Hepatic stellate cell (primary cell): Measurements from ENCODE around the gene PRLR.
"Not testable (repeated sequence)": the region's sequence is repeated elsewhere in the genome, so short reads cannot be mapped to it uniquely, and the experiment has no call there.

Source experiments
- DNase-seq: peaks from one replicate; pipeline ENCODE4 v3.0.0; 2011; ENCODE audit warnings: low spot score

Gene PRLR

DNA sequence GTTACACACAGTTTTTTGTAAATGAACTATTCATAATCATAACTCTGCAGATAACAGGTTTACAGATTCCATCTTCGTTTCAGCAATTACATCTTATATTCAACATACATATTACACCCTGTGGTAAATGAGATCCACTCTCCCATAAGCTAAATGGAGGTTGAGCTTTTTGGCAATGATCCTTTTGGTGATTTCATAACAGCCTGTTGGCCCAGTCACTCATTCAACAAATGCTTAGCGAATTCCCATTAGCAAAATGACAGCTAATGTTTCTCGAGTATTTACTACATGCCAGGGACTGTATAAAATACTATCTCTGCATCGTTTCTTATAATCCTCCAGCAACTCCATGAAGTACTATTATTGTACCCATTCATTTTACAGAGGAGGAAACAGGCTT, 157.1 kb downstream of the PRLR start:
- DNase-seq, result no peak

DNA sequence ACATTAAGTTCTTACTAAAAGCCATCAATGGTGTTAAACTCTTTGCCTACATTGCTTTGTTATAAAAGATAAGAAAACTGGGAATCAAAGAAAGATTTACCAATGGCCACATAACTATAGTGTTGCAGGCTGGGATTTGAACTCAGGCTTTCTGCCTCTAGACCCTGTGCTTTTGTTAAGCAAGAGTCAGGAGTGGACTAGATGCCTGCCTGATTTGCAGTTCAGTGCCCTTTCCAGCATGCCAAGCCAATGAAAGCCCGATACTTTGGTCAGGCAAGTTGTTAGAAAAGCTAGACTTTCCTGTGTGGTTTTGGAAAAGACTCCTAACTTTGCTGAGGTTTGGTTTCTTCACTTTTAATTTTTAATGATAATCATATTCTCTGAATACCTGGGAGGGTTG, 161.1 kb downstream of the PRLR start:
- no peak for DNase-seq

DNA sequence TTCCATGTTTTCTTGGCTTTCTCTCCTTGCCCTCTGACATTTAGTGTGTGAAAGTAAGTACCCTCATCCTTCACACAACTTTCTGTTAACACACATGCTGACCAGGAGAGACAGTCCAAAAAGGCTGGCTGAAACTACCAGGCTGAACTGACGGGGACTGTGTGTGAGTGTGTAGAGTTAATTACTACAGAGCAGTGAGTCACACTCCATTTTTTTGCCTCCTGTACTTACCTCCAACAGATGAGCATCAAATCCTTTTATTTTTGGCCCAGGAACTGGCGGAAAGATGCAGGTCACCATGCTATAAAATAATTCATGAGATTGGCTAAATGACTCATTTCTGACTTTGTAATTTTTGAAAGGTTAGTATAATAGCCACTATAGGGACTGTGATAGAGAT, 162.3 kb downstream of the PRLR start:
- DNase-seq, result no peak

DNA sequence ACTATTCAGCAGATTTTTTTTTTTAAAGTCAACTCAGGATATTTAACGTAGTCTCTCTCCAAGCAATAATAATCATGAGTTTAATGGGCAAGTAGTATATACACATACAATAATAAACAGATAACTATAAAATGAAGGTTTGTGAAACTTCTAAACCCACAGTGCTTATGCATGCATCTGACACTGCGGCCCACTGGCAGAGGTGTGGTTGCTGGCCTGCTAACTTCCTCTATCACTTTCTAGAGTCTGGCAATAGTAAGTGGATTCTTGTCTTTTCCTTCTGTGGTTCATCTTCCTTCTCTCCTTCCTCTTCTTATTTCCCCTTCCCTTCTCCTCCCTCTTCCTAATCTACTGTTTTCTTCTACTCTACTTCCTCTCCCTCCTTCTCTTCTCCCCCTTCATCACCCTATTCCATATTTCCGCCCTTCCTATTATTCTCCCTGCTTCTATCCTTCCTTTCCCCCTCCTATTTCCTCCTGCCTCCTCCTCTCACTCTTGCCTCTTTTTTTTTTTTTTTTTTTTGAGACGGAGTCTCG, 164.0 kb downstream of the PRLR start:
- DNase-seq, result no peak

DNA sequence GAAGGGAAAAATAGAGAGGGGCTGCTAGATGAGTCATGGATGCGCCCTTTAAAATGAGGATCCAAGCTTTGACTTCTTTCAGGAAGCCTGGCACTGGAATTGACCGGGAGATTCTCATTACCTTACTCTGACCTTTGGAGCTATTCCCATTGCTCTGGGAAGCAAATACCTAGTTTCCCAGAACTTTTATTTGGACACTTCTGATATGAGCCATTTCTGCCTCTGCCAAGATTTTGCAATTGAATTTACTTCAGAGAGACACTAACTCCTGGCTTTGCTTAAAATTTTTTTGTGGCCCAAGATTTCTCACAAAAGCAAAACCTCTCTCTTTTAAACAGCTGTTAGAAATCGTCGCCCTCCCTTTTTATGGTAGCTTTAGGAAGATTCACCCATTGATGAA, 166.9 kb downstream of the PRLR start:
- no peak for DNase-seq

DNA sequence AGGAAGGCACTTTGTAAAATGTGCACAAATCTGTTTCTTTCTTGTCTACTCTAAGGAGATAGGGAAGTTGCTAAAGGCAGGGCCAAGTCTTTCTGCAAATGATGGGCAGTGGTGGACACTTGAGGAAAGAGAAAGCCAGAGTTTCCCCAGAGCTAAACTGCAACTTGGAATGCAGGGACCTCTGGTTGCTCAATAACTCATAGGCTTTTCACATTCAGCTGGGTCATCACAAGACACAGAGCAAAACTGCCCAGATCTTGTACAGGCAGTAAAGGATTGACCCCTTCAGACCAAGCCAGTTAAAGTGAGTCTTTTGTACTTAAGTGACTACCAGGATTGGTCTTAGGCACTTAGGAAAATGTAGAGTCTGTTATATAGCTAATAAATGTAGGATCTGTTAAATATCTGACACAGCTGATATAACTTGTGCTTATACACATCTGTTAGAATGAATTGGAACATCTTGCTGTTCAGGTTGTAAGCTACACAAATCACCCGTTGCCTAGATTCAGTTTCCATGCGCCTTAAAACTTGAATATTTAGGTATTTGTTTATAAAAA, 169.0 kb downstream of the PRLR start:
- DNase-seq, result no peak

DNA sequence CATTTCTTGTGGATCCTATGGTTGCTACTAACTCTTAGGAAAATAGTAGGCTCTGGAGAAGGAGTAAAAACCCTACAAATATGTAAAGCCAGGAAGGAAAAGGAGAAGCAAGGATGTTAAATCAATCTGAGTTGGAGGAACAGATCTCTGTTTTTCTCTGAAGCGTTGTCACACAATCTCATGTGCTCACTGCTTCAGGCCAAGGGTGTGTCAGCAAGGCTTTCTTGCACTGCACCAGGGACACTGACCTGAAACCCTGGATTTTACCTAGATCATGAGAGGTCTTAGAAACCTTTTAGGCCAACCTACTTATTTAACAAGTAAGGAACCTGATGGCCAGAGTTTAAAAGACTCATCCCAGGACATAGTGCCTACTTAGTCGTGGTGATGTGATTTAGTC, 170.1 kb downstream of the PRLR start:
- DNase-seq, result no peak

DNA sequence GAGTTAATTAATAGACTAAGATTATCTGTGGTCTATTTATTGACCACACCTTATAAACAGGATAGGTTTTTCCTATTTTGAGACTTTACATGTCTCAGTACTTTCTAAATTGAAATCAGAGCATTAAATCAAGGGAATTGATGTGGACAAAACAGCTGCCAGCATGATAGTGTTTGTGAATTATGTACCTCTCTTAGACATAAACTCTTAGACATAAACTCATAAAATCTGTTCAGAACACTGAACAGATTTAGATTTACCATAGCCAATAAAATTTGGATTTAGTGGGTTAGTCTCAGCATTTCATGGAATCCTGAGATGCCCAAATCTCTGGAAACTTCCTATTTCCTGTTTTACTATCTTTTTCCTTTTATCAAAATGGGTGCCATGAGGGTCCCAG, 171.0 kb downstream of the PRLR start:
- no peak for DNase-seq

DNA sequence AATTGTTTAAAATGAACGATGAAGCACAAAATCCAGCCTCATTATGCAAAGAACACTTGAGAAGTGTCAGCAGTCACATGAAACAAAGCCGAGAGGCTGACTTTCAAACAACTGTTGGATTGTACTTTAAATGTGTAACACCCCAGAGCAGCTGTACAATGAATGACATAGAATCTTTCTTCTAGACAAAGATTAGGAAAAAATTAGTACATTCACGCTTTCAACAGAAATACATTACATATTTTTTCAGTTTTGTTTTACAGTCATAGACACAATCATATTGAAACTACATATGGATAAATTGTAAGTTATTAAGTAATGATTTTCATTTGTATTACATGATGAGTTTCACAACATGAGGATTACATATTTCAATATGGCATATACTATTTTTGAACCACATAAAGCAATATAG, 171.9 kb downstream of the PRLR start:
- no peak for DNase-seq

DNA sequence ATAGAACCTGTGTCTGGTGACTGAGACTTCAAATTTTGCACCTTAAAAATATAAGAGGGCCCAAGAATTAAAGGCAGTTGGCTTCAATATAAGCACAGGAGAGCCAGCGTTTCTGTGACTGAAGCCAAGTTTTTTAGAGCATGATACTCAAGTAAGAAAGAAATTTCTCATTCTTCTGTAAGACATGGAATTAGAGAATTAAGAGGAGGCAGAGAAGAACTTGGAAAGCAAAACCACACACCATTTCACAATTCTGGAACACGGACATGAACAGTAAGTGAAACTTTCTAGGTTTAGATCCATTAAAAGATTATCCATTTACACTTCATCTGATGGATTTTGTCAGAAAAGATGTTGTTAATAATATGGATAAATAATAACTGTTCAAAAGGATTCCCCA, 173.6 kb downstream of the PRLR start:
- DNase-seq, result no peak

DNA sequence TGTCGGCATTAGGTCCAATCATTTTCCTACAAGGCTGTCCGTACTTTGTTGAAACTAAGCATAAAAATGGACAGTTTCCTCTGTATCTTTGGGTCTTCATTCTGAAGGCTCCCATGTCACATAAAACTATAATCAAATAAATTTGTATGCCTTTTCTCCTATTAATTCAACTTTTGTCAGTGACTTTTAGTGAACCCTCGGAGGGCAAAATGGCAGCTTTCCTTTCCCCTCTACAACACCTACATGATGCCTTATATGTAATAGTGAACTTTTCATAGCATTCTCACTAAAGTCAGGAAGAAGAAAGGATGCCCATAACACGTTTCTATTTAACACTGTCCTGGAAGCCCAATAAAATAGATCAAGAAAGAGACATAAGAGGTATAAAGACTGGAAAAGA, 177.4 kb downstream of the PRLR start:
- DNase-seq, result no peak

DNA sequence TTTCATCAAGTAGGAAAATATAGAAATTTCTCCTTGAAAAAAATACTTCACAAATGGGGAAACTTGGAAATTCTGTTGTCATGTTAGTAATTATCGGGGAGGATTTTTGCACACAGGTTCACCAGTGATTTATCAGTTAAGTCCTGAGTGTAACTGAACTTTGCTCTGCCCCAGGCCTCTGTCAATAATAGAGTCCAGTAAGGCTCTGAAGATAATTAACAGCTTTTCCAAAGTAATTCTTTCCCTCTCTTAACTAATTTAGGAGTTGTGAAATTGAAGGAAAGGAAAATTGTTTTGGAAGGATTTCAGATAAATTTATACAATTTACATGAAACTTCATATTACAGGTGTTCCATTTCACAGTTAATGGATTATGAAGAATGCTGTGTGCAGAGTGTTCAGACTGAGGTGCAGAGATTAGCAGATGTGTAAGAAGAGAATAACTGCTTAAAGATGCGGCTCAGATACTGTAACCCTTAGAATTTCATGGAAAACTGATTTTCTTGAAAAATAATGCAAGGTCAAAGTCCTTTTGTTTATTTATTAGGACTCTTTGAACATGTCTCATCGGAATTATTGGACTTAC, 179.7 kb downstream of the PRLR start:
- DNase-seq, result no peak

DNA sequence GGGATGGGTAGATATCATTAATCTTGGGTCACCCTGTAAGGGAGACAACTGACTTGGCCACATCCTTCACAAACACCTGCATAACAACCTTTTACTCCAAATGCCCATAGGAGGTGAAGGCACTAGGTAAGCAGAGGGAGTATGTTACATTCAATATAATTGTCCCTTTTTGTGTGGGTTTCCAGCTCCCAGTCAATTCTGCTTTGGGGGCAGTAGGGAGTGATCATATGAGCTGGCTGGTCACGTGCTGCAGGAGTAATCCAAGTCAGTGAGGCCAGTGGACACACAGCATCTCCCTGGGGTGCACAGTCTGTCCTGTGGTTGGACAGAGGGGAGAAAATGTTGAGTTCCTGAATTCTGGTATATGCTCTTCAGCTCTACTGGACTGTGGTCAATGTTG, 181.4 kb downstream of the PRLR start:
- DNase-seq, result no peak

DNA sequence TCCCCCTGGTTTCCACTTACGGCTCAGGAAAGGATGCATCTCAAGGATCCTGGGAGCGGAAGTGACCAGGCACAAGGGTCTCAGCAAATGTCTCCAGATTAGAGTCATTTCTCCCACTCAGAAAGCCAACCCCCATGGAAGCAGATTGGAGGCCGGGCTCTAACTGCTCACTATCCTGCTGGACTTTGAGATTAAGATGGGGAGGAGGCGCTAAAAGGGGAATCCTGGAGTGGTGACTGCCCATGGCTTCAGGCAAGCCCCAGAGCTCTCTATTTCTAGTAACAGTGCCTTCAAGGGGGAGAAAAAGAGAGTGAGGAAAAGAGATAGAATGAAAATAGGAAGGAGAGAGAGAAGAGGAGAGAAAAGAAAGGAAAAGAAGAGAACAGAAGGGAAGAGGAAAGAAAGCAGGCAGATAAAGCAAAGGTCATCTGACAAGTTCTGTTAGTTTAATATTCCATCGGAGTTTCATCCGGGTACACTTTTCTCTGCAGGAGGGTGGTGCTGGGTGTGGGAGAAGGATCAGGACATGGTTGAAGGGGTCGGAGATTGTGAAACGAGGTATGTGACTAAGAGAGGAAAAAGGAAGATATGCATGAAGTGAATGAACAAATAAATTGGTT, 182.4 kb downstream of the PRLR start, which contains the start of gene AGXT2:
Gene AGXT2, minus strand, starts transcription at position 165 of the 620 bp plus-strand sequence. Its CDS starts 57 bp downstream, at position 108.
- no peak for DNase-seq

DNA sequence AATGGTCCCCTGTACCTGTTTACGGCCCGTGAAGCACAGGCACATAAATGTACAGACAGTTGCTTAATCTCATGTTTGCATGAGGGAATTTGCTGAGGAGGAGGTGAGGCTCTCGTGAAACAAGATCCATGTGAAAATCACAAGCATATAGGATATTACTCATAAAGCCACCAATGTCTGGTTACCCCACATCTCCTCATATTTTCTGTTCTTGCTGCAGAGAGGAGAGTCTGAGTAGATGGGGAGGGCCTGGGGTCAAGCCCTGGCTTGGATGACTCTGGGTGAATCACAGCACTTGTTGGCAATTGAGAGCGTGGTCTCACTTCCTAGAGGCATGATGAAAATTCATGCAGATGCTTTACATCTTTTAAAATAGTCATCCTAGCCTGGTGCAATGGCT, 183.5 kb downstream of the PRLR start:
- DNase-seq, result peak; percentile 45

DNA sequence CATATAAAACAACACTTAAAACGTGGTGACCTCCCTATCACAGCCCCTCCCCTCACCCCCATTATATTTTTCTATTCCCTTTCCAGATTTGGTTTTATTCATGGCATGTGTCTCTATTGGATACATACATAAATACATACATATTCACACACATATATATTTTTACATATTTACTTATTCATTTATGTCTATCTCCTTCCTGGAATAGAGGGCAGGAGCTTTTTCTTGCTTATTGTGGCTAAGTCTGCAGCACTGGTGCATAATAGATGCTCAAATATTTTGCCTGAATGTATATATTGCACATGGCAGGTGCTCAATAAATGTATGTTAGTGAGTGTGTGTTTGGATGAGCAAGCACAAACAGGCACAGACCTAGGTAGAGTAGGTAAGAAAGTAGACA, 185.0 kb downstream of the PRLR start:
- no peak for DNase-seq

DNA sequence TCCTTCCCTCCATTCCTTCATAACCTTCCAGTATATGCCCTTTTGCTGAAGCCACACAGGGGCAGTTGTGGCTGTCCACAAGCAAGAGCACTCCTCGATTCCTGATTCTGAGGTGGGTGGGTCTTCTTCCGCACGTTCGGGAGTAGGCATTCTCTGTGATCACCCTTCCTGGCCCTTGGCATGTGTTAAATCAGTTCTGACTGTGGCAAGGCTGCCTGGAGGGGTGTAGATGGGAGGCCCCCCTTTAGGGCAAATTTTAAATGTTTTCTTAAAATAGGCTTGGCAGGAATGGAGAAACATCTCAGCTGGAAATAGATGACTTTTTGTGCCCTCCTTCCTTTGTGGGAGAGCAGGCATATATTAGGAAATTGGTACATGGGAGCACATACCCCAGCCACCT, 185.6 kb downstream of the PRLR start:
- no peak for DNase-seq

DNA sequence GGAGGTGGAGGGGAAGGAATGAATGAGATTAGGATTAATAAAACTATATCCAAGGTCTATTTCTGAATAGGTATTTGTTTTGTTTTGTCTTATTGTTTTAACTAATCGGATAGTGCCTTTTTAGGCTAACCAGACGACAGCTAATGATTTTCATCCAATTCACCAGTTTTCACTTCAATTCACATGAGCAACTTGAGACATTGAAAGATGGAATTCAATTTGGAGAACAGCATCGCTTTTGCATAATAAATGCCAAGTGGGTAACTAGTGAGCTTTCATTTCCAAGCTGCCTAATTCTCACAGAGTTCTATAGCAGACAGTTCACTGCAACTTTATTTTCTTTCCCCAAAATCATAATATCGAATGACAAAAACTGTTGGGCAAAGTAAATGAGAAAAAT, 187.5 kb downstream of the PRLR start:
- no peak for DNase-seq

DNA sequence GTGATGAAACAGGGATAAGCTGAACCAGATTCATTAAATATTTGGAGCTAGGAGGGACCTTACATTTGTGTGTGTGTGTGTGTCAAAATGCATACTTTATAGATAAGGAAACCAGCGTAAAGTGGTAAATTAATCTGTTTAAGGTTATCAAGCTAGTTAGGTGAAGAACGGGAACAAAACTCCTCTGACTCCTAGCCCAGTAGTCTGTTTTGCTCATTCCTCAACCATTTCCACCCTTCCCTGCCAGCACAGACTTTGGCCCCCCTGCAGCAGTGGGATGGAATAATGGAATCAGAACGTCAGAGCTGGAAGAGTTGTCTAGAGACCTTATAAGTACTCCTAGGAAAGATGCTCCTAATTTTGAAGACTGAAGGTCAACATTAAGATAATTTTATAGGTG, 189.0 kb downstream of the PRLR start:
- no peak for DNase-seq

DNA sequence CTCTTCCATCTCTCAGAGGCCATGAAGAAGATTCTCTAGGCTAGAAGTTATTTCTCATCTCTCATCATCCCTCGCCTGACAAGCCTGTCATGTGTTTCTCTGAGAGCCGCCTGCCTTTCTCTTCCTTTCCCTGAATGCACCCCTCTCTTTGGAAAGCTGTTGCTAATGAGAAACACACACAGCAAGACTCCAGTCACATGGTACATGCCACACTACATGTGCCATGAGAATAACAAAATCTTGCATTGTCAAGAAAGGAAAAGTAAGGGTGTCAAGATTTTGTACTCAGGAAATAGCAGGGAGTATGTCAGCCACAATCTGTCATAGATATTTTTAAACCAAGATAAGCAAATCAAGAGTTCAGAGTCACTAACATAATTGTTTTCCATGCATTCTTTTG, 191.4 kb downstream of the PRLR start:
- DNase-seq, result no peak

DNA sequence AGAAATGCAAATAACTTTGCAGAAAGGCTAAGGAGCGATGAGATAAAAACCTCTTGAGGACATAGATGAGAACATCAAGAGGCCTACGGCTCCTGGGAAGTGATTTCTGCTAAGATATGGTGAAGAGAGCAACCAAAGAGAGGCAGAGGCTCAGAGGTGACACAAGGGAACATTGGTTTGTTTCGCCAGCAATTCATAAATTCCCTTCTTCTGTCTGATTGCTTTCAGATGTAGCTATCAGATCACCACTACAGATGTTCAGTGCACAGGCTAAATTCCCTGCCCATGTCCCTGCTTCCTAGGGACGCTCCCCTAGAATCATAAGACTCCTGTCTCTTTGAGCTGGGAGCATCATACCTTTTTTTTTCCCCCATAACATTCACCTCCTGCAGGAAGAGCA, 193.8 kb downstream of the PRLR start:
- DNase-seq, result no peak

DNA sequence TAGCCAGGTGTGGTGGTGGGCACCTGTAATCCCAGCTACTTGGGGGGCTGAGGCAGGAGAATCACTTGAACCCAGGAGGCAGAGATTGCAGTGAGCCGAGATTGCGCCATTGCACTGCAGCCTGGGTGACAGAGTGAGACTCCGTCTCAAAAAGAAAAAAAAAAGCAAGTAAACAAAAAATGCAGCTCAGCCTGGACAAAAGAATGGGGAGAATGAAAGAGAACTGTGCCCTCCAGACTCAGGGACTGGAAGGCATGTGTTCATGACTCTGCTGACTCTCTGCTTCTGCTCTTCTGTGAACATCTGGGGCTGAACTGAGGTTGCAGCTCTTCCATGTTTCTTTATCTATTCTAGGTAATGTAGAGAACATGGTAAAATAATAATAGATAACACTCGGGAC, 194.4 kb downstream of the PRLR start:
- DNase-seq, result not testable (repeated sequence)

DNA sequence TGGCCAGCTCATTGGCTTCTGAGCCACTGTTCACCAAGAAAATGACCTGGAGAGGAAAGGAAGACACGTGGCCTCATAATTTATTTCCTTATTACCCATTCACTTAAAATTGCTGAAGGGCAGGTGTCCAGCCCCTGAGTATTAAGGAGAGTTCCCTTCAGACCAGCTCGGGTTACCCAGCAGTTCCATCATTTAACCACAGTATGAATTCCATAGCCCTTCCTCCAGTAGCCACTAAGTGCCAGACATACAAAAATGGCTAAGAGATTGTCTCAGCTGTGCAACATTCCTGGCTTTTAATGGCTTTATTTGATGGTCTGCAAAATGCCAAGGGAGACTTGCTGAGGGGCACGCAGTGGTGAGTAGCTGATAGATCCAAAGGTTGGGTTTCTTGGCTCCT, 195.0 kb downstream of the PRLR start:
- no peak for DNase-seq

DNA sequence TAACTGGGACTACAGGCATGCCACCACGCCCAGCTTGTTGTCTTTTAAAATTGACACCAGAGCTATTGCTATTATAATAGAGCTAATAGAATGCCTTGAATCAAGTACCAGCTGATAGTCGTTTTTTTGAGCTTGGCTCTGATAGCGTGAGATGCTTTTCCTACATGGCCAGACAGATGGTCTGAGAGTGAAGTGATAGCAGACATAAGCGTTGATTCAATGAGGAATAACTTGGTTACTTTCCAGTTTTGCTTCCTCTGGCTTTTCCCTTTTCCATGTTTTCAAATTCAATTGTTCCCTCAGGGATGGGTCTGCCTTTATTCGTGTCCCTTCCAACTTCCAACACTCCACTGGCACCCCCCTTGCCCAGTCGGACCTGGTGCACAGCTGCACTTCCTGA, 197.9 kb downstream of the PRLR start:
- no peak for DNase-seq
